ENCODE data around the gene SMIM34. TPM values are rescaled to one million over a fixed set of nuclear protein-coding genes. Genes with fewer than 3 reads are reported as not detected.

The SMIM34 gene
- total RNA-seq, 1 donor from 2014 or later = not detected

Other genes with a start within 250 kb of the SMIM34 start
- gene KCNE2, start 59.9 kb downstream of the SMIM34 start, total RNA-seq = not detected in 2 replicates
- gene SMIM11, start 48.4 kb downstream of the SMIM34 start, total RNA-seq = 28.2 and 29.0 TPM in 2 replicates
- gene KCNE1, start 88.3 kb upstream of the SMIM34 start, total RNA-seq = 0.37 and 0.46 TPM in 2 replicates
- 21.1 and 21.8 TPM in 2 replicates for gene RCAN1, start 191.2 kb upstream of the SMIM34 start, total RNA-seq
- gene CLIC6, start 245.0 kb upstream of the SMIM34 start, total RNA-seq = 1.0 and 1.3 TPM in 2 replicates

Data from activated T-helper 2 cell treated with anti-CD3 and anti-CD28 coated beads, Interferon-gamma antibody, Interleukin-2, Interleukin-4, amounts not matched to agents 10 μg/mL and 5 μg/mL and 100 μg/mL, durations not matched to agents 14 hours and 24 hours and 36 hours (primary cell).